ENCODE data around the gene ENPP7.

Gene ENPP7

GRCh38 chr17:79788989-79789942 is 58.5 kb downstream of the ENPP7 start:
- peak overlapping the region; percentile 26 for H3K4me3 ChIP-seq (ENCODE audit: extremely low read depth, insufficient read depth, low read length, poor library complexity, severe bottlenecking)
- peaks cover 11% of the 10 kb centered on the region for H3K4me1 ChIP-seq (ENCODE audit: control insufficient read depth, insufficient read depth, low read length, poor library complexity, severe bottlenecking)
- H3K36me3 ChIP-seq (ENCODE audit: control insufficient read depth, insufficient read depth, low read length): peaks cover 21% of the 10 kb centered on the region
- 2 to 4% methylated on average over 27 to 40 of the region's 52 CpGs for WGBS, 2 experiments (ENCODE audit: insufficient coverage in 2 of 2)
- no peaks in the 10 kb centered on the region for H3K9me3 ChIP-seq (ENCODE audit: control insufficient read depth, low read length)
- H3K27ac ChIP-seq (ENCODE audit: low read depth, low read length, severe bottlenecking): no peak overlapping the region

- Histone ChIP-seq H3K36me3 (ENCODE audit: control insufficient read depth, insufficient read depth, low read length) (peaks cover 20% of the 10 kb centered on the region), H3K9me3 (ENCODE audit: control insufficient read depth, low read length) (no peaks in the 10 kb centered on the region), H3K4me1 (ENCODE audit: control insufficient read depth, insufficient read depth, low read length, poor library complexity, severe bottlenecking) (peaks cover 19% of the 10 kb centered on the region), H3K27ac (ENCODE audit: low read depth, low read length, severe bottlenecking) (no peak overlapping the region), H3K4me3 (ENCODE audit: extremely low read depth, insufficient read depth, low read length, poor library complexity, severe bottlenecking) (peak overlapping the region; percentile 26)
- 10 to 14% methylated on average over 44 to 68 of the region's 74 CpGs for WGBS, 2 experiments (ENCODE audit: insufficient coverage in 2 of 2)
Measured at GRCh38 chr17:79789943-79790804, 59.4 kb downstream of the ENPP7 start.

DNA sequence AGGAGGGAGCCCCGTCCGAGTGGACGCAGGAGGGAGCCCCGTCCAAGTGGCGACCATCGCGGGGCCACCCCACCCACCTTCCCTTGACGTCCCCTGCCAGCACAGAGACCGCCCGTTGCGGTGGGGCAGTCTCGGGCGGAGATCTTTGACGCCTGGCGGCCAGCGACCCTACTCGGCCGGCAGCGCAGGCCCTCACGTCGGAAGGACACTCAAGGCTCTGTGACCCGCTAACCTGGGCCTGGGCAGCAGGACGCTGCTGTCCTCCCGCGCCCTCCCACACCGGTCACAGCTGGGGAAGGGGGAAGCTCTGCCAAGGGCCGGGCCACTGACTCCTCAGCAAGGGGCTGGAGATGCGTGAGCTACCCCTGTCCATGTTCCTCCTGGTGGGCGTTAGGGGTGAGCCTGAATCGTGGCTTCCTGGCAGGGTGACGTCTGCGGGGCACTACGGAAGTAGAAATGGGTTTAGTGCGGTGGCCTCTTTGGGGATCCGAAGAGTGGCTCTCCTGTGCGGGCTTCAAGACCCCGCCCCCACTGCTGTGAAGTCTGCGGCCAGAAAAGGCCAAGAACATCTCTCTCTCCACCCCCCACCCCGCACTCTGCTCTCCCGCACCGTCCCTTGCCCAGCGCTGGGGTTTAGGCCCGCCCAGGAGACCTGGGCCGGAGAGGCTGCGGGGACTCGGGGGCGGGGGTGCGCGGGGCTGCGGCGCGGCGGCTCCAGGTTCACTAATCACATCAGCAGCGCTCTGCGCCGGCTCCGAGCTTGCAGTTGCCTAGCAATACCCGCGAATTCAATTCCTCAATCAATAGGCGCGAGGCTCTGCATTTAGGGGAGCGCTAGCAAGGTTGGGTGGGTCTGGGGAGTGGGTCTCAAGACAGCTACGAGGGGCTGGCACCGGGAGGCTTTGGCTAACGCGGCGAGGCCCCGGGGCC is 60.3 kb downstream of the ENPP7 start:
- Histone ChIP-seq H3K27ac (ENCODE audit: low read depth, low read length, severe bottlenecking) (no peak overlapping the region), H3K9me3 (ENCODE audit: control insufficient read depth, low read length) (no peaks in the 10 kb centered on the region), H3K4me3 (ENCODE audit: extremely low read depth, insufficient read depth, low read length, poor library complexity, severe bottlenecking) (no peak overlapping the region), H3K36me3 (ENCODE audit: control insufficient read depth, insufficient read depth, low read length) (peaks cover 18% of the 10 kb centered on the region), H3K4me1 (ENCODE audit: control insufficient read depth, insufficient read depth, low read length, poor library complexity, severe bottlenecking) (peaks cover 26% of the 10 kb centered on the region)
- WGBS, 2 experiments (ENCODE audit: insufficient coverage in 2 of 2): 4 to 5% methylated on average over 43 to 56 of the region's 68 CpGs

- H3K4me1 ChIP-seq (ENCODE audit: control insufficient read depth, insufficient read depth, low read length, poor library complexity, severe bottlenecking): peaks cover 29% of the 10 kb centered on the region
- no peak overlapping the region for H3K4me3 ChIP-seq (ENCODE audit: extremely low read depth, insufficient read depth, low read length, poor library complexity, severe bottlenecking)
- 1 to 3% methylated on average over 16 of the region's 26 CpGs for WGBS, 2 experiments (ENCODE audit: insufficient coverage in 2 of 2)
- H3K9me3 ChIP-seq (ENCODE audit: control insufficient read depth, low read length): no peaks in the 10 kb centered on the region
- H3K27ac ChIP-seq (ENCODE audit: low read depth, low read length, severe bottlenecking): no peak overlapping the region
- H3K36me3 ChIP-seq (ENCODE audit: control insufficient read depth, insufficient read depth, low read length): peaks cover 13% of the 10 kb centered on the region
Measured at GRCh38 chr17:79791735-79792161, 61.0 kb downstream of the ENPP7 start.

Data from mesodermal cell (in vitro differentiated cells).